Osteoblast (primary cell): ENCODE measurements around the gene BRCA2. TPM values are rescaled to one million over a fixed set of nuclear protein-coding genes. Genes with fewer than 3 reads are reported as not detected.

Experiments used
- DNase-seq: peaks from one replicate; pipeline ENCODE4 v3.0.0; 2011; ENCODE audit warnings: low spot score, mixed read lengths; ENCODE audit not compliant: insufficient read length; ENCODE audit errors: missing footprints
- H2AFZ ChIP-seq: 2 replicates; pipeline ENCODE4 v1.6.0; 2011; ENCODE audit warnings: mild to moderate bottlenecking, low read length
- H3K27ac ChIP-seq: 2 replicates; pipeline ENCODE4 v1.5.1; 2011; ENCODE audit warnings: mild to moderate bottlenecking, low read depth, low read length, moderate library complexity
- H3K27me3 ChIP-seq: 2 replicates; pipeline ENCODE4 v1.6.0; 2012; ENCODE audit warnings: mild to moderate bottlenecking, control low read depth, inconsistent platforms, low read length, moderate library complexity; ENCODE audit not compliant: insufficient read depth
- H3K36me3 ChIP-seq: 2 replicates; pipeline ENCODE4 v1.5.1; 2011; ENCODE audit warnings: mild to moderate bottlenecking, low read length, control low read depth, moderate library complexity; ENCODE audit not compliant: insufficient read depth
- H3K4me1 ChIP-seq: 2 replicates; pipeline ENCODE4 v1.5.1; 2011; ENCODE audit warnings: mild to moderate bottlenecking, low read length, control low read depth, moderate library complexity; ENCODE audit not compliant: insufficient read depth
- H3K4me2 ChIP-seq: 2 replicates; pipeline ENCODE4 v1.6.0; 2011; ENCODE audit warnings: mild to moderate bottlenecking, low read length; ENCODE audit not compliant: insufficient read depth
- H3K4me3 ChIP-seq: fragments of 200-600 bp; sonication (generic); 3 replicates; pipeline ENCODE4 v1.5.1; 2012; ENCODE audit warnings: mild to moderate bottlenecking, low read length, inconsistent platforms; ENCODE audit not compliant: insufficient read depth
- H3K79me2 ChIP-seq: 2 replicates; pipeline ENCODE4 v1.6.0; 2012; ENCODE audit warnings: mild to moderate bottlenecking, low read length, control low read depth, inconsistent platforms; ENCODE audit not compliant: insufficient read depth
- H3K9me3 ChIP-seq: 2 replicates; pipeline ENCODE4 v1.5.1; 2011; ENCODE audit warnings: low read depth, low read length, control low read depth
- H4K20me1 ChIP-seq: 2 replicates; pipeline ENCODE4 v1.6.0; 2012; ENCODE audit warnings: mild to moderate bottlenecking, low read length, control low read depth; ENCODE audit not compliant: insufficient read depth
- CTCF ChIP-seq: IDR thresholded peaks from 2 replicates; pipeline ENCODE4 v1.5.1; 2011; ENCODE audit warnings: mild to moderate bottlenecking, low read depth, low read length, moderate library complexity; ENCODE audit errors: extremely low read depth
- total RNA-seq: library from RNA; depleted of rRNA; stranded (reverse); fragments of >200 nt; gene quantifications from 2 replicates; pipeline ENCODE4 v1.2.3, GENCODE V29; 2012

Gene BRCA2
- total RNA-seq, 1 donor, result 4.7 TPM

- H4K20me1 ChIP-seq, result no peaks in the 10 kb centered on the region
- H3K4me1 ChIP-seq, result no peaks in the 10 kb centered on the region
- H3K4me3 ChIP-seq, result no peak overlapping the region
- no peaks in the 10 kb centered on the region for H3K36me3 ChIP-seq
- no peak for TF ChIP-seq CTCF
- no peaks in the 10 kb centered on the region for H3K79me2 ChIP-seq
- no peak overlapping the region for H2AFZ ChIP-seq
- no peaks in the 10 kb centered on the region for H3K9me3 ChIP-seq
- H3K27ac ChIP-seq, result no peak overlapping the region
- DNase-seq, result no peak
- no peaks in the 10 kb centered on the region for H3K27me3 ChIP-seq
- no peak overlapping the region for H3K4me2 ChIP-seq
These were observed 68.7 kb downstream of the BRCA2 start for GRCh38 chr13:32383836-32384618.

DNA sequence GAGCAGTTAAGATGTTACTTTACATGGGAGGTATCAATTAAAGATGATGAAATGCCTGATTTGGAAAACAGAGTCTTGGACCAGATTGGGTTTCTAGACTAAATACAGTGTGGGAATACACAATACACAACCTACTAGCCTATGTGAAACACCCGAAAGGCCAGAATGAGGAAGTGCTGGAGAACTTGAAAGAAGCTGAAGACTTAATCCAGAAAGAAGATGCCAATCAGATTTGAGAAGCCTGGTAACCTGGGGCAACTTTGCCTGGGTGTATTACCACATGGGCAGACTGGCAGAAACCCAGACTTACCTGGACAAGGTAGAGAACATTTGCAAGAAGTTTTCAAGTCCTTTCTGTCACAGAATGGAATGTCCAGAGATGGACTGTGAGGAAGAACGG is 69.4 kb downstream of the BRCA2 start:
- no peaks in the 10 kb centered on the region for H3K9me3 ChIP-seq
- H3K79me2 ChIP-seq, result no peaks in the 10 kb centered on the region
- no peak for TF ChIP-seq CTCF
- no peak overlapping the region for H2AFZ ChIP-seq
- no peaks in the 10 kb centered on the region for H4K20me1 ChIP-seq
- no peaks in the 10 kb centered on the region for H3K36me3 ChIP-seq
- H3K27me3 ChIP-seq, result no peaks in the 10 kb centered on the region
- no peak overlapping the region for H3K27ac ChIP-seq
- DNase-seq, result peak; percentile 39
- H3K4me2 ChIP-seq, result no peak overlapping the region
- H3K4me1 ChIP-seq, result no peaks in the 10 kb centered on the region
- H3K4me3 ChIP-seq, result no peak overlapping the region

DNA sequence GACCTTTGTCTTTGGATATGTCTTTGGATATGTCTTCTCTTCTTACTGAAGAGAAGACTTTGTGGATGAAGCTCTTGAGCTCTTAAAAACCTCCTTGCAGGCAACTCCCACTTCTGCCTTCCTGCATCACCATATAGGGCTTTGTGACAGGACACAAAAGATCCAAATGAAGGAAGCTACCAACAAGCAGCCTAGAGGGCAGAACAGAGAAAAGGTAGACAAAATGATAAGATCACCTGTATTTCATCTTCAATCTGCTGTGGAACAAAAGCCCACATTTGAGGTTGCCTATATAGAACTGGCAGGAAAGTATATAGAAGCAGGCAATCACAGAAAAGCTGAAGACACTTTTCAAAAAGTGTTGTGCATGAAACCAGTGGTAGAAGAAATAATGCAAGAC is 70.1 kb downstream of the BRCA2 start:
- no peaks in the 10 kb centered on the region for H3K9me3 ChIP-seq
- DNase-seq, result no peak
- H3K36me3 ChIP-seq, result no peaks in the 10 kb centered on the region
- H3K4me3 ChIP-seq, result no peak overlapping the region
- H3K4me2 ChIP-seq, result no peak overlapping the region
- no peaks in the 10 kb centered on the region for H3K79me2 ChIP-seq
- H3K27me3 ChIP-seq, result no peaks in the 10 kb centered on the region
- H4K20me1 ChIP-seq, result no peaks in the 10 kb centered on the region
- H3K4me1 ChIP-seq, result no peaks in the 10 kb centered on the region
- no peak overlapping the region for H2AFZ ChIP-seq
- no peak overlapping the region for H3K27ac ChIP-seq
- no peak for TF ChIP-seq CTCF

- H4K20me1 ChIP-seq, result no peaks in the 10 kb centered on the region
- H3K79me2 ChIP-seq, result no peaks in the 10 kb centered on the region
- H3K4me2 ChIP-seq, result no peak overlapping the region
- H2AFZ ChIP-seq, result peak overlapping the region; percentile 37
- no peaks in the 10 kb centered on the region for H3K4me1 ChIP-seq
- no peak overlapping the region for H3K27ac ChIP-seq
- no peaks in the 10 kb centered on the region for H3K9me3 ChIP-seq
- H3K36me3 ChIP-seq, result no peaks in the 10 kb centered on the region
- no peaks in the 10 kb centered on the region for H3K27me3 ChIP-seq
- DNase-seq, result no peak
- H3K4me3 ChIP-seq, result no peak overlapping the region
- no peak for TF ChIP-seq CTCF
These were observed 74.7 kb downstream of the BRCA2 start for GRCh38 chr13:32390048-32390447.
